Measurements from ENCODE around the gene GATA5.

GATA5 gene

DNA sequence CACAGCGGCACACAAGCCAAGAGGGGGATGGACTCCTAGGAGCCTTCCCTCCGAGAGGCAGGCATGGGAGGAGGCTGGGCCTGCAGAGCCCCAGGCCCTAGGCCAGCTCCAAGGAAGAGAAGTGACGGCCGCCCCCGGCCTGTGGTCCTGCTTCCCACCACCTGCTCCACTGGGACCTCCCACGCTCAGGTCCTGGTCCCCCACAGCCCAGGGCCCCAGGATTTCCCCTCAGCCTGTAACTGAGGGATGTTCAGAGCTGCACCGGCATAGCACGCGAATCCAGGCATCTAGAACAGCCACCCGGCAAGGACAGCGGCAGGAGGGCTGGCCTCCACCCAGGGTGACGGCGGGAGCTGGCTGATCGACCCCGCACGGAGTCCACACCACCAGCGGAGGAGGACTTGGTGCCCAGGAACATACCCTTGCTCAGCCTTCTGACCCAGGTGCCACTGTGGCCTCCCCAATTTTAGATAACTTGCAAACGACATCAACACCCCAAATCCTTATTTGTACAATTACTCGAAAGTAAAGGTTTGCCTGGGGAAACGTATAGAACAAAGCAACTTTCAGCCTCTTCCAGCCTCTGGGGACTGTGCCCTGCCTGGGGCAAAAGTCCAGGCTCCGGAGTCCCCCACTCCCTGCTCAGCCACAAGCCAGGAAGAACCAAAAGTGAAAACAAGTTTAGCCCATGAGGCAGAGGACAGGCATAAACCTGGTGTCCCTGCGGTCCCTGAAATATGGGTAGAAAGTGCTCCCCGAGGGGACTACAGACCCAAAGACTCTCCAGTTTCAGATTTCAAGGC is 3.5 kb downstream of the GATA5 start:
- no peak for FAIRE-seq

DNA sequence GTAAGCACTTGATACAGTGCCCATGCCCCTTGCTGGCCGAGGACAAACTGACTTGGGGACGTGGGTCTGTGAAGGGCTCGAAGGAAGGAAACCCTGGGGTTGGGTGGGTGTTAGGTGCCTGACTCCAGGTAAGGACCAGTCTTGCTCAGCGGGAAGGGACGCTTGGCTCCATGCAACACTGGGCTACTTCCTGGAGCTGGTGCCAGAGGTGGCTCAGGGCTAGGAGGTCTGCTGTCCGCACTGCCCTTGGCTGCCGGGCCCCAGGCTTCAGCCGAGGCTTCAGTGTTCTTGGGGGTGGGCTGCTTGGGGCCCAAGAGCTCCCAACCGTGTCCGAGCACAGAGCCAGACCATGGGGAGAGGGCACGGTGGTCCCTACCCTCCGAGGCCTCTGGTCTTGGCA is 5.3 kb downstream of the GATA5 start:
- FAIRE-seq: no peak

DNA sequence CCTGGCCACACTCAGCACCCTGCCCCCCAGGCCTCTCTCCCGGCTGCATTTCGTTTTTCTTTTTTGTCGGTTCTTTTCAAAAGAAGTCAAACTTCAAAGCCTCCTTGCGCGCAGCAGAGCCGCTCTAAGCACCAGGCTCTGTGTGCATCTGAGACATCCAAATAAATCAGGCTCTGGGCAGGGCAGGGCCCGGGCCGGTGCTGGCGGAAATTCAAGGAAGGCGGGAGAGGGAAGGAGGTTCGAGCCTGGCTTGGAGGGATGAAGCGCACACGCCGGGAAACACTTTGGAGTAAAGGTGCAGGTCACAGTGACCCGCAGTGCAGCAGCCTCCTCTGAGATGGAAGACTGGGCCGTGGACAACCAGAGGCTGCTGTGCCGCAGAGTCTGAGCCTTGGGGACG is 5.8 kb downstream of the GATA5 start:
- FAIRE-seq: no peak

DNA sequence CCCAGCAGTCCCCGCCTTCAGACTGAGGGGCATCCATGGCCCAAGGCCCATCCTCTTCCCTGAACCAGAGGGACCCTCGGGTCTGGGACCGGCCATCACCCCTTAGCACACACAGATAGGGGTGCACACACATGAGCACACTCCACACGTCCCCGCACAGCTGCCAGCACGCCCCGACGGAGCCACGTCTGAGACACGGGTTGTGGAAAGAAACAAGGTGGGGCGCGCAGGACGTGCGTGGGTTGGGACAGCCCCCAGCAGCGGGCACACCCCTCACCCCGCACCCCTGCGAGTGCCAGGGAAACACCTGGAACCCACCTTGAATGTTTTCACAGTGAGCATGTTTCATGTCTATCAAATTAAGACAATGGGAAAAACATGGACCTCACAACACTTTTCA is 6.4 kb downstream of the GATA5 start:
- FAIRE-seq: no peak

DNA sequence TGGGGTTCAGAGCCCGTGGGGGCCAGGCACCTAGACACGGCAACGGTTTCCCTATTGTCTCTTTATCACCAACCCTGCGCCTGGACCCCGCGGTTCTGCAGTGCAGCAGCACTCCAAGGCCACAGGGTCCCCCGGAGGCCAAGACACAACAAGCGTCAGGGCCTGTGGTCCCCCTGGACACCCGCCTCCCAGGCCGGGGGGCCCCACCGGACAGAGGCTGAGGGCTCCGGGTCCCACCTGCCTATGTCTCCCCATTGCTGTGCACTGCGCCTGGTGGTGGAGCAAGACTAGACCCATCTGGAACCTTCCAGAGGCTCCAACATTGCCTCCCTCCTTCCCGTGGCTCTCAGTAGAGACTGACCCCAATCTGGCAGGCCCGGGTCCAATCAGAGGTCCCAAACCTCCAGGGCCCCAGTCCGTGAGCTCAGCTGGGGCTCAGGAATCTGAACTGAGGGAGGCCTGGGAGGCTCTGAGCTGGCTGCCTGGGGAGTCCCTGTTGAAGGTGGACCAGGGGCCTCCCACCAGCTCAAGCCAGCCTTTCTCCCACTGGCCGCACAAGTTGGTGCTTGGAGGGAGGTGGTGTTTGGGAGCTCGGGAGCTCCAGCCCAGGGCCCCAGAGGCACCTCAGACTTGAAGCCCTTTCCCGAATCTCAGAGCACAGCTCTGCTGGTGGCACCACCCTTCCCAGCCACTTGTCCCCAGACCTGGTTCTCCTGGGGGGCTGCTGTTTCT is 8.8 kb downstream of the GATA5 start:
- FAIRE-seq: no peak

DNA sequence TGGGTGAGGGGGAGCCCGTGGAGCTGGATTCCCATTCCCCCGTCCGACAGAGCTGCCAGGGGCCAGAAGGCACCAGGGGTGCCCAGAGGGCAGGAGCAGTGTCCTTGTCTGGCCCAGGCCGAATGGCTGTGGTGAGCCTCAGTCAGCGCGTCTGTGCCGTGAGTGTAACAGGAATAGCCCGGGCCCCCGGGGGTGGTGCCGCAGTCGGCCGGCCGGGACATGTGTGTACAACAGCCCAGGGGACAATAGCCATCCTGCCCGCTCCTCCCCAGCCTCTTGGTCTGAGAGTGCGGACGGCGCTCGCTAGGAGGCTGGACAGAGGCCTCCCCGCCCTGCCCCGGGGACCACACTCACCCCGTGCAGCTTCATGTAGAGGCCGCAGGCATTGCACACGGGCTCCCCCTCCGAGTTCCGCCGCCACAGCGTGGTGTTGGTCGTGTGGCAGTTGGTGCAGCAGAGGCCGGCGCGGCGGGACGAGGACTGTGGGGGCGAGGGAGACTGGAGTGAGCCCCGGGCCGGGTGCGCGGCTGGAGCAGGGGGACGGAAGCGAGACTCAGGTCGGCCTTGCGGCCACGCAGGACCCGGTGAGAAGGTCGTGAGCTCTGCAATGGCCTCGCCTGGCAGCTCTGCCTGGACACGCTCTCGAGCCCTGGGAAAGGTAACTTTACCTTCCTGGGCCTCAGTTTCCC is 9.6 kb downstream of the GATA5 start:
- no peak for FAIRE-seq

DNA sequence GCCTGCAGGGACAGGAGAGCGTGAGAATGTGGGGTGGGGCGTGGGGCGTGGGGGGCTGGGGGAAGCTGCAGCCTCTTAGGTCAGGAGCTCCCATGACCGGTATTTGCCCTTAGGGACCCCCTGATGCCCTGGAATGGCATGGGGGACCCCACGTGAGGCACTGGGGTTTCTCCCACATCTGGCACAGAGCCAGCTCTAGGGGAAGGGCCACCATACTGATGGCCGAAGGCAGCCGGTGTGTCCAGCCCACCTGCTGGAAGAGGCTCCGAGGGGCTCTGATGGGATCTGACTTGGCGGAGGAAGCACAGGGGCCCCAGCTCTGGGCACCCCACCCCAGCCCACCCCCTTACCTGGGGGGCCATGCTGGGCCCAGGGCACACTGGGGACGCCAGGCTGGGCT is 10.8 kb downstream of the GATA5 start:
- FAIRE-seq: no peak

DNA sequence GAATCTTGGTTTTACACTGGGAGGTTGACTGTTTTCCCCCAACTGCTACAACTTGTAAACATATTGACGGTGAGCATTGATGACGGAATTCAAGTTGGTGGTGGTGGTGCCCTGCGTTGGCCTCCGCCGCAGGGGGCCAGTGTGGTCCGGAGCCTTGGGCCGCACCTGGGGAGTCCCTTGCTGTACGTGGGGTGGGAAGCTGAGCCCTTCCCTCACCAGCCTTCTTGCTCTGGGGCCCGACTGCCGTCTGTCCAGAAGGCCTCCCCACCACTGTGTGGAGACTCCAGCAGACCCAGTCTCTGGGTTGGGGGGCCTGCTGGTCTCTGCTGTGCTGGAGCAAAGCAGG is 11.4 kb downstream of the GATA5 start:
- no peak for FAIRE-seq

DNA sequence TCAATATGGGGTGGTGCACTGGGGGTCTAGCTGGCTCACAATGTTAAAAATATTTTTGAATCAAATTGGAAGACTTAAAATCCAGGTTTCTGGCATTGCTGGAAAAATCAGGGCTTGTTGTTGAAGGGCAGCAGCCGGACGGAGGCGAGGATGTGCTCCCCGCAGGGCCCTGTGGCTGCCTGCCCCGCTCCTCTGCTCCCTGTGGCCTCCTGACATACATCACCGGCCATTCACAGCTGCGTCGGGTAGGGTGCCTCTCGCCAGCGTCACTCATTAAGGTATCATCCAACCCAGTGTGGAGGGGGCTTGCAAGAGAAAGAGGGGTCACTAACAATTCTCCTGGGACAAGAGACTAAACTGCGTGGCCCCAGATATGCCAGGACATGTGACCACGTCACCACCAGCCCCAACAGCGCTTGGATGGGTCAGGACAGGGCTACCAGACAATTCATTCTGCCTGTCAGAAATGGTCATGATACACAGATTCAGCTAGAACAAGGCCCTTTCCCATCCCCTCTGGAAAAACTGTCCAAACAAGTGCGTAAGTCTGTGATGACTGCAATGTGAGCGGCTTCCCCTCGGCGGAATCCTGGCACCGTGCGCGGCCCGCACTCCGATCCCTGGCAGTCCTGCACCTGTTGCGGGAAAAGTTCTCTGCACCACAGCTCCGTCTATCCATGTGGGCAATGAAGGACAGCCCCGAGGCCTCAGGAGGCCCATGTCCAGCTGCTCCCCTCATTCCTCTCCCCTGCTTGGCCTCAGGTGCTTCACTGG is 12.0 kb downstream of the GATA5 start:
- no peak for FAIRE-seq

DNA sequence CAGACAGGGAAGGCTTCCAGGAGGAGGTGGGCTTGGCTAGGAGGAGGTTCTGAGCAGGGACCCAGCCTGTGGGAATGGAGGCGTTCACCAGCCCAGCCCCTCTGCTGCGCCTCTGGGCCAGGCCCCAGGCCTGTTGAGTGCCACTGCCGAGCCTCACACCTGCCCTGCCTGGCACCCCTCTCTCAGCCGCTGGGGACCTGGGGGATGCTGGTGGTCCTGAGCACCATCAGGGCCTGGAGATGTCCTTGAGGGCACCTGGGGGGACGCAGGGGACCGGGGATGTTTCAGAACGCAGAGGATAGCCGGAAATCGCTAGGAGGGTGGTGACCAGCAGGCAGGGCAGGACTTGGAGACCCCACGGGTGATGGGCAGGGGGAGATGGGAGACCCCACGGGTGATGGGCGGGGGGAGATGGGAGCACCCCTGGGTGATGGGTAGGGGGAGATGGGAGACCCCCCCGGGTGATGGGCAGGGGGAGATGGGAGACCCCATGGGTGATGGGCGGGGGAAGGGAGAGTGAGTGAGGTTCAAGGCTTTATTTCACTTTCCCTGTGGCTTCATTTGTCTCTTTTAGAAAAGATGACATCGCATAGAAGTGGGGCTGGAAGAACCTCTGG is 12.7 kb downstream of the GATA5 start:
- FAIRE-seq: no peak

DNA sequence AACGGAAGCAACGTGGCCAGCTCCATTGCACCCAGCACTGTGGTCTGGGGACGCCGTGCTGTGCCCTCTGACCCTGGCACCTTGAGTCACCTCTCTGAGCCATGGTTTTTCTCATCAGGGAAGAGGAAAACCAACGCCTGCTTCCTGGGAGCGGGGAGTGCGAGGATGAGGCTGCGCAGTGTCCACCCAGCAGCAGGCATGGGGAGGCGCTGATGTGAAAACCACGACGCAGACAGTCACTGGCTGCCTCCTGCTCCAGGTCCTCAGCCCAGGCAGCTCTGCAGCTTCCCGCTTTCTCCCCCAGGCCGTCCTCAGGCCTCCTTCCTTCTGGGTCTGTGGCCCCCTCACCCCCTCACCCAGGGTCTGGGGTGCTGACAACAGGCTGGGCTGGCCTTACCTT is 14.0 kb downstream of the GATA5 start:
- FAIRE-seq: no peak

DNA sequence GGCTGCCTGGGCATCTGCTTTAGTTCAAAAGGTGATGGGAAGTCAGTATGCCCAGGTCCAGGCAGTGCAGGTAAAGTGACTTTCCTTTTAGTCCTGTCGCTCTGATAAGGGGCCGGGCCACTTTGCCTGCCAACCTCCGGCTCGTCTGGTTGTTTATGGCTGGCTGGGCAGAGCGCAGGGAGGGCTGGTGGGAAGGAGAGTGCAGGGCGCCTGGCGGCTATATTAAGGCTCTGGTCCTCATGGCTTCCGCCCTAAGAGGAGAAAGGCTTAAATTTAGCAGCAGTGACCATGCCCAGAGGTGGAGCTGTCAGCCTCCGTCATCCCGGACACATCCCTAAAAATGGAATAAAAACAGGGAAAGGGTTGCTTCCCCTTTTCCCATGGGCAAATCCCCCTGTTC is 14.6 kb downstream of the GATA5 start:
- FAIRE-seq: no peak

DNA sequence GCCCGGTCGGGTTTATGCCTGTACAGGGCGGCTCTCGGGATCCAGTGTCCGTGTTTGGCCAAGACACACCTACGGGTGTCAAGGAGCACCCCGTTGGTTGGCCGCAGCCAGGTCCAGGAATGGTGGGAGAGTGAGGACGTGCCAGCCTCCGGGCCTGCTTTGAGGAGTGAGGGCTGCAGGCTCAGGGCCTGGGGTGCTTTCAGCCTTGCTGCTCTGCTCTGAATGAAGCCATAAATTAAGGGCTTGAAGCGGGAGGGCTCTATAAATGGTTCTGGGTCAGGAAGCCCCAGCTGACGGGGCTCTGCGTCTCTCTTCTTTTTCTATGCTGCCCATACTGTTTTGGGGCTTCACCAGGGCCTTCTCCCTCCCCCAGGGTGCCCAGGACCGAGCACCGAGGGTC is 15.1 kb downstream of the GATA5 start:
- no peak for FAIRE-seq

DNA sequence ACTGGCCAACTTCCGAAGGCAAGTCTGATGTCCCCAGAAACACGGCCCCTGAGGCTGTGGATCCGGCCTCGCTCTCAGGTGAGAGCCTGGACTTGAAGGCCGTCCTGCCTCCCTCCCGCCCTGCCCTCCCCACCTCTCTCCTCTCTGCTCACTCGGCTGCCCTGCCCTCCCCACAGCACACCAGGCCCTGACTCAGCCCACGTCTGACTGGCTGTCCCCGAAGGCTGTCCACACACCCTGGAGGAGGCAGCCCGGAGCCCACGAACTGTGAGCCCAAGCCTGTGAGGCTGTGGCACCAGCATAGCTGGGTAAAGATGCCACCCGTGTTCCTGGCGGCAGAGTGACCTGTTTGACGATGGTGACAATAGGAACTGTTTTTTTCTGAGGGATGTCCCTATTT is 16.3 kb downstream of the GATA5 start:
- FAIRE-seq: no peak

DNA sequence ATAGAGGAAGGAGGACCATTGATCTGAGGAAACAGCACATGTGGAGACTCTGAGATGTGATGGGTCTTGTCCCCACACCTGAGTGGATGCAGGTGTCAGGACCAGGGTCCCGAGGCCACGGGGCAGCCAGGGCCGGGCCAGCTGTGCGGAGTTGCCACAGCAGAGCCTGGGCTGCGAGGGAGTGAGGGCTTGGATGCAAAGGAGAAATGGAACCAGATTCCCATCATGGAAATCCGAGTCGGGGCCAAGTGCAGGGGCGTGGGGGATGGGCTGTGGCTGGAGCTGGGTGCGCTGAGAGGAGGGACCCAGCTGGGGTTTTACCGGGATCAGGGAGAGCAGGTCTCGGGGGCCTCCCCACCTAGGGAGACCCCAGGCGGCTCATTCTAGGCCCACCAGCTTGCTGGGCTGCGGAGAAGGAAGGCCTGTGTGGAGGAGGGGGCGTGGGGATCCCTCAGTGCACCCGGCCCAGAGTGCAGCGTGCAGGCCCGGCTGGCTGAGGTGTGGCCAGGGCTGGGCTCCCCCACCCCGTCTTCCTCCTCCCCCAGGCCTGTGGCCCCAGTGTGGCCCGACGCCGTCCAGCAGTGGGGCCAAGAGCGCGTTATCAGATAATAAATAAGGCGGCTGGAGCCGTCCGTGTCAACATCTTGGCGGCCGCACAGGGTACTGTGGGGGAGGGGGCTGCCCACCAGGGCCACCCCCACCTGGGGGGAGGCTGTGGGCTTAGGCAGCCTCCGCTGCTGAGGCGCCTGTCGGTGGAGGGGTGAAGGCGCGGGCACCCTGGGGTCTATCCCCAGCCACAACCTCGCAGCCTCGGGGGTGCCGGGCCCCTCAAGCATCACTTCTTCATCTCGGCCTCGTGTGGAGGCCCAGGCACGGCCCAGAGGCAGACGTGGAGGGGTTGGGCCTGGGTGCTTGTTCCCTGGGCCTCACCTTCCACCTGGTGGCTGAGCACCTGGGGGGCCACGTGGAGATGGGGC is 17.2 kb downstream of the GATA5 start:
- FAIRE-seq: no peak

DNA sequence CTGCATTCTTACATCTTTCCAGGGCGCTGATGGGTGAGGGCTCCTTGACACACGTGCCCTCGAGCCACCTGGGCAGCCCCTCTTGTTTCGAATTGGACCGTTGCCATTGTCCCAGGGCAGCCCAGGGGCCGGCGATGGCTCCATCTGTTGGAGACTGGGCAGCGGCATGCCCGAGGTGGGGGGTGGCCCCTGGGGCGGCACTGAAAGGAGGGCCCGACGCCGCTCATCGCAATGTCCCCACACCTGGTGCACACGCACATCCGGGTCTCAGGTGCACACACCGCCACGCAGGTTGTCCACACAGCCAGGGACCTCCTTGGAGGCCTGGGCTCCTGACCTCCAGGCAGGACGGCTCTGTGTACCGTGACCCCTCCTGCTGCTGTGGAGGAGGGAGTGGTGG is 18.0 kb downstream of the GATA5 start:
- no peak for FAIRE-seq

DNA sequence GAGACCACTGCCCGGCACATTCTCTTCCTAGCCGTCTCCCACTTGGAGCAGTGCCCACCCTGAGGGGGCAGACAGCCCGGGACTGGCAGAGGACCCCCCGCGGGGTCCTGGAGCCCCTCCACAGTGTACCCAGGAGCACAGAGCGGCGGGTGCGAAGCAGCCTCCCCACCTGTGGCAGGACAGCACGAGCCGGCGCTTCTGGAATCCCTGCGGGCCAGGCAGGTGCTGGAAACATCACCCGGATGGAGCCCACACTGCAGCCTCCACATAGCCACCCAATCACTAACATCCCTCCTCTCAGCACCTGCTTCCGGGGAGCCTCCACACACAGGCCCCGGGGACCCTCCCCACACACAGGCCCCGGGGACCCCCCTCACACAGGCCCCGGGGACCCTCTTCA is 18.7 kb downstream of the GATA5 start:
- no peak for FAIRE-seq

DNA sequence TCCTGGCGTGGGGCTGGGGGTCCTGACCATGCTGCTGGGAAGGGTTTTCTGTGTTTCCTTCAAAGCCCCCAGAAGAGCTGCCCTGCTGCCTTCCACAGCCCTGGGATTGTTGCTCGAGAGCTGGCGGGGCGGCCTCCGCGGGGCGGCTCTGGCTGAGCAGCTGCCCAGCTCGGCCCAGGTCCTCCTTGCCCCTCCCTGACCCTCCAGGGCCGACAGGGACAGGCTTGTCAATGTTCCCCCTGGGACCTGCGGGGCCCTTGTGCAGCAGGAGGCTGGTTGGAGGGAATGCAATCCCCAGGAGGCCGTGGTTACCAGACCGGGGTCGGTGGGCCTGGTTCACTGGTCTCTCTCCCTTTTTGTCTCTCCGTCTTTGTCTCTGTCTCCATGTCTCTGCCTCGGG is 19.9 kb downstream of the GATA5 start:
- FAIRE-seq: no peak

DNA sequence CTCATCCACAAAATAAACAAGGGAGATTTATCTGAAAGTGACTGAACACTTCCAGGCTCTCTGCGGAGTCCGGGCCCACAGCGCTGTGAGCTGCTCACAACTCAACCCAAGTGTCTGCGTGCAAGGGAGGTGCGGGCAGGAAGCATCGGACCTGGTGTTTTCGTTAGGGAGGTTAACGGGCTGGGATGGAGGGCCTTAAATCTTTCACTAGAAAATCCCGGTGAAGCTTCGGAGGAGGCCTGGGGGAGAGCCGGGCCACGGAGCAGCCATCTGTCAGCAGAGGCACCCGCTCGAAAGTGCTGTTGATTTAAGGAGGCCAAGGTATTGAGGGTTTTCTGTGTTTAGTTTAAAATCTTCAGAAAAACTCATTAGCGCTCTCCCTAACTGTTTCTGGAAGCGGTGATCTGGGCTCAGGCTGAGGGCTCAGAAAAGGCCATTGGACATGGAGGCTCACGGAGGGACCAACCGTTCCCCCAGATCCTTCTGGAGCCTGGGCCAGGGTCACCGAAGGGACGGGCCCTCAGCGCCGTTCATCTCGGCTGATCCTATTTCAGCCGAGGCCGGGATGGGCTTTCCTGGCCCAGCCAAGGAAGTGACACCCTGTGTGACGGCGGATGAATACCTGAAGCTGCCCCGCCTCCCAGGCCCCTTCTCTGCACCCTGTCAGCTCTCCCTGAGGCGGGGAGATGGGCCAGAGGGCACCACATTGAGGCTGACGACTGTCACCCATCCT is 20.7 kb downstream of the GATA5 start:
- FAIRE-seq: no peak

DNA sequence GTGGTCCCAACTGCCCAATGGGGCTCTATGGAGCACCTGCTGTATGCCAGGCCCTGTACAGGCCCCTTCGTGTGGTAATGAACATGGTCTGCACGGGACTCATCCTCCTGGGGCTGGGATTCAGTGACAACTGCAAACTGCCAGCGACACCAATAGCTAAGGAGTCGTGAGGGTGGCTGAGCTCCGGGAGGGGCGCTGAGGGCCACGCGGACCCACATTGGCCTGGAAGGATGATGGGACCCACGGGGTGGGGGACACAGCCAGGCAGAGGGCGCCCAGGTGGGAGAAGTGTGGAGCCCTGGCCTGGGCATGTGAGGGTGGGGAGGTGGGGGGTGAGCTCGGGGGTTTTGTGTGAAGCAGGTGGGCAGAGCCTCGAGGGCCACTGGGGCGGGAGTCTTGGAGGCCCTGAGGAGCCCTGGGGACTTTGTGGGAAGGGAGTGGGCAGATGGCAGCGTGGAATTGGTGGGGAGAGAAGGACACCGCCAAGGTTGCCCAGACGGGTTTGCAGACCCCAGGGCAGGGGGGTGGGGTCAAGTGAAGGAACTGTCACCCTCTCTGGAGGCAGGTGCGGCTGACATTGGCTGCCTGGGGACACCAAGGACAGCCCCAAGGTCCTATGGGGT is 22.5 kb downstream of the GATA5 start:
- FAIRE-seq: no peak

All from TTC549 (cell line).